GM19240 (cell line): ENCODE measurements around the gene EIF4G1.

Experiments
- DNase-seq: peaks from one replicate; pipeline ENCODE4 v3.0.0; 2011; ENCODE audit warnings: low spot score; ENCODE audit not compliant: insufficient read length

Gene EIF4G1

GRCh38 chr3:184362668-184363546 is 48.5 kb downstream of the EIF4G1 start:
- DNase-seq: peak; percentile 93

- no peak for DNase-seq
Measured at GRCh38 chr3:184366619-184367289, 52.3 kb downstream of the EIF4G1 start.

- no peak for DNase-seq
Measured at GRCh38 chr3:184368116-184368515, 53.7 kb downstream of the EIF4G1 start.

- DNase-seq: no peak
Measured at GRCh38 chr3:184368586-184369183, 54.3 kb downstream of the EIF4G1 start.

- peak; percentile 85 for DNase-seq
Measured at GRCh38 chr3:184371570-184372018, 57.2 kb downstream of the EIF4G1 start.

GRCh38 chr3:184372296-184372821 is 58.0 kb downstream of the EIF4G1 start:
- no peak for DNase-seq

GRCh38 chr3:184372911-184373310 is 58.5 kb downstream of the EIF4G1 start:
- no peak for DNase-seq

GRCh38 chr3:184373422-184373821 is 59.0 kb downstream of the EIF4G1 start:
- DNase-seq: no peak

- no peak for DNase-seq
Measured at GRCh38 chr3:184375747-184376461, 61.5 kb downstream of the EIF4G1 start.

GRCh38 chr3:184377374-184377773 is 63.0 kb downstream of the EIF4G1 start:
- DNase-seq: no peak

GRCh38 chr3:184377882-184378445 is 63.6 kb downstream of the EIF4G1 start, which contains the start of gene THPO:
TSS of gene THPO (minus strand) at chr3:184378207. CDS start at chr3:184376259, 1,948 bp downstream.
- no peak for DNase-seq

- DNase-seq: no peak
Measured at GRCh38 chr3:184378651-184379357, 64.4 kb downstream of the EIF4G1 start.

- DNase-seq: no peak
Measured at GRCh38 chr3:184379358-184380184, 65.2 kb downstream of the EIF4G1 start, which contains the start of gene CHRD. TSS of gene CHRD (plus strand) at chr3:184380054. CDS start at chr3:184380319, 265 bp downstream.

GRCh38 chr3:184380185-184380626 is 65.8 kb downstream of the EIF4G1 start:
- no peak for DNase-seq

- no peak for DNase-seq
Measured at GRCh38 chr3:184380627-184381260, 66.3 kb downstream of the EIF4G1 start.

- no peak for DNase-seq
Measured at GRCh38 chr3:184381261-184382224, 67.1 kb downstream of the EIF4G1 start.

- DNase-seq: no peak
Measured at GRCh38 chr3:184382326-184383032, 68.1 kb downstream of the EIF4G1 start.
